ENCODE results near the gene ALG3. TPM values are rescaled to one million over a fixed set of nuclear protein-coding genes. Genes with fewer than 3 reads are reported as not detected.

Gene ALG3
- total and polyA plus RNA-seq, 2 of the 4 experiments (the other 2 are of a cell fraction), result 19.5 to 52.6 TPM

GRCh38 chr3:184193991-184194539 is 54.7 kb downstream of the ALG3 start:
- ChIA-PET POLR2A (ENCODE audit: unreplicated experiment) (no interaction called here), CTCF (no interaction called here)
- H3K23ac ChIP-seq (ENCODE audit: low read depth, low read length), result no peak overlapping the region
- H2BK15ac ChIP-seq (ENCODE audit: low read depth, low read length), result no peak overlapping the region
- in situ Hi-C loops (cut with MboI; ENCODE audit: low sequenced_read_pairs), result no loop called here
- WGBS, 2 experiments (ENCODE audit: extremely low coverage in 2 of 2, insufficient read length in 1 of 2), result 88% methylated on average over 2 of the region's 9 CpGs; no CpG with 5 or more reads in 1 of the 2 experiments
- no peak overlapping the region for H4K91ac ChIP-seq (ENCODE audit: insufficient read depth, low read depth, low read length)
- ATAC-seq (ENCODE audit: low read depth), result no peak
- H4K5ac ChIP-seq (ENCODE audit: low read depth, low read length), result no peak overlapping the region
- no peak overlapping the region for H3K56ac ChIP-seq (ENCODE audit: extremely low read depth, insufficient read depth, low read length)
- no peak overlapping the region for H3K4me2 ChIP-seq (ENCODE audit: low read depth, low read length)
- H3K27ac ChIP-seq (ENCODE audit: insufficient read depth, low read length), result no peak overlapping the region
- dilution Hi-C loops (cut with HindIII; ENCODE audit: low sequenced_read_pairs, unreplicated experiment), result no loop called here
- no peak overlapping the region for H3K9ac ChIP-seq (ENCODE audit: low read depth, low read length)
- H4K8ac ChIP-seq (ENCODE audit: low read depth in 2 of 2, low read length in 2 of 2), result no peak overlapping the region
- intact Hi-C loops (cut with micrococcal nuclease), result no loop called here
- no peaks in the 10 kb centered on the region for H3K4me1 ChIP-seq (ENCODE audit: control insufficient read depth, insufficient read depth, low read length)
- TF ChIP-seq FOS (IDR thresholded peaks at IDR 0.05; ENCODE audit: low read depth, low read length) (no peak), RAD21 (IDR thresholded peaks at IDR 0.05; ENCODE audit: low read length) (no peak), MXI1 (IDR thresholded peaks at IDR 0.05; ENCODE audit: borderline replicate concordance, low read depth, low read length) (no peak), BHLHE40 (IDR thresholded peaks at IDR 0.05; ENCODE audit: low read depth, low read length) (no peak), MAFK (IDR thresholded peaks at IDR 0.05; ENCODE audit: low read depth, low read length) (no peak), CEBPB (IDR thresholded peaks at IDR 0.05; ENCODE audit: low read depth, low read length) (no peak), RFX5 (IDR thresholded peaks at IDR 0.05; ENCODE audit: low read depth, low read length) (no peak)
- no peak overlapping the region for H3K4me3 ChIP-seq (ENCODE audit: insufficient read depth, low read depth, low read length)
- H3K4ac ChIP-seq (ENCODE audit: low read depth, low read length), result no peak overlapping the region
- H3K18ac ChIP-seq (ENCODE audit: low read depth, low read length), result no peak overlapping the region
- peaks cover 3% of the 10 kb centered on the region; the same call in 1 of the 2 replicates for H3K9me1 ChIP-seq (ENCODE audit: insufficient read depth, low read length)
- no peak for DNase-seq
- no peak overlapping the region for H3K14ac ChIP-seq (replicated peaks; ENCODE audit: low read depth, low read length)
- H2AFZ ChIP-seq (replicated peaks; ENCODE audit: low read length, poor library complexity), result no peak overlapping the region
- BruUV-seq (replicated peaks), result no TSS peak
- H2BK20ac ChIP-seq (ENCODE audit: low read depth, low read length), result no peak overlapping the region
- 0 out of 2 replicates have a peak, but pooled peaks cover 4% of the 10 kb centered on the region for H4K20me1 ChIP-seq (ENCODE audit: insufficient read depth, low read length)
- H3K9me3 ChIP-seq (ENCODE audit: control insufficient read depth, insufficient read depth, low read length), result no peaks in the 10 kb centered on the region
- no peak overlapping the region for H2BK120ac ChIP-seq (ENCODE audit: low read depth, low read length)
- H2AK9ac ChIP-seq (replicated peaks; ENCODE audit: low read depth, low read length, poor library complexity), result no peak overlapping the region
- H3K36me3 ChIP-seq (ENCODE audit: control insufficient read depth, insufficient read depth, low read length), result peaks cover 51% of the 10 kb centered on the region
- peaks cover 16 to 17% of the 10 kb centered on the region in 2 experiments for H3K79me1 ChIP-seq (ENCODE audit: low read depth in 1 of 2, low read length in 2 of 2)
- H2BK5ac ChIP-seq (ENCODE audit: low read depth, low read length, poor library complexity, severe bottlenecking), result no peak overlapping the region
- H2AK5ac ChIP-seq (ENCODE audit: low read depth, low read length), result no peak overlapping the region
- H3K27me3 ChIP-seq (ENCODE audit: control insufficient read depth, insufficient read depth, low read length), result no peaks in the 10 kb centered on the region
